Mammary epithelial cell (primary cell): ENCODE results near the gene BBC3.

Source experiments
- EZH2 ChIP-seq: IDR thresholded peaks from 2 replicates; pipeline ENCODE4 v1.6.1; 2012; ENCODE audit warnings: low read length, inconsistent platforms, borderline replicate concordance
- TF ChIP-seq, protein P1 (sequence below), 2 donors: IDR thresholded peaks in 1 of 2; conservative IDR thresholded peaks in 1 of 2; 2 replicates each; pipeline ENCODE4 v1.5.1; 2011 to 2012; ENCODE audit warnings: inconsistent platforms in 2 of 2, low read length in 2 of 2, mild to moderate bottlenecking in 2 of 2, control low read depth in 1 of 2, low read depth in 1 of 2; ENCODE audit not compliant: insufficient read depth in 1 of 2; ENCODE audit errors: extremely low read depth in 1 of 2

DNA sequence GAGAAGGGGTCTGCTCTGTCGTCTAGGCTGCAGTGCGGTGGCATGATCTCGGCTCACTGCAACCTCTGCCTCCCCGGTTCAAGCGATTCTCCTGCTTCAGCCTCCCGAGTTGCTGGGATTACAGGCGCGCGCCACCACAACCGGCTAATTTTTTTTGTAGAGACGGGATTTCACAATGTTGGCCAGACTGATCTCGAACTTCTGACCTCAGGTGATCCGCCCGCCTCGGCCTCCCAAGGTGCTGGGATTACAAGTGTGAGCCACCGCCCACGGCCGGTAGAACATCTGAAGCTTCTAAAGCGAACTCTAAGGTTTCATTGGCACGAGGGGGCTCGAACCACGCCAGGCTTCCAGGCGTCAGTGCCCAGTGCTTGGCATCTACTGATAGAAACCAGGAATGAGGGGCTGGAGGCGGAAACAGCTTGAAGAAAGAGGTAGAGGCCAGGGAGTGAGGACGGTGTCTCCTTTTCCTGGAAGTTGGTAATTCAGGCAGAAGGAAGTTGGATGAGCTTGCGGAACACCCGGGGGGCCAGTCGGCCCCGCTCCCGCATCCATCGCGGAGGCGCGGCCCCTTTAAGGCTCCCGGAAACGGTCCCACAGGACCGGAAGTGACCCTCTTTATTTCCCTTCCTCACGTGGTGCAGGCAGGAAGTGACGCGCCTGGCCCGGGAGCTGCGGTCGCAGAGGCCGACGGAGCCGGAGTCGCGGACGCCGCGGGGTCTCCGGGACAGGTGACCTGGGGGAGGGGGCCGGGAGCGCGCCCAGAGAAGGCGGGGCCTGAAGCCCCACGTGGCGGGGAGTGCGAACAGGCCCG lies 25.1 kb upstream of the BBC3 start, which contains the start of gene CCDC9:
- TF ChIP-seq, protein P1, sequence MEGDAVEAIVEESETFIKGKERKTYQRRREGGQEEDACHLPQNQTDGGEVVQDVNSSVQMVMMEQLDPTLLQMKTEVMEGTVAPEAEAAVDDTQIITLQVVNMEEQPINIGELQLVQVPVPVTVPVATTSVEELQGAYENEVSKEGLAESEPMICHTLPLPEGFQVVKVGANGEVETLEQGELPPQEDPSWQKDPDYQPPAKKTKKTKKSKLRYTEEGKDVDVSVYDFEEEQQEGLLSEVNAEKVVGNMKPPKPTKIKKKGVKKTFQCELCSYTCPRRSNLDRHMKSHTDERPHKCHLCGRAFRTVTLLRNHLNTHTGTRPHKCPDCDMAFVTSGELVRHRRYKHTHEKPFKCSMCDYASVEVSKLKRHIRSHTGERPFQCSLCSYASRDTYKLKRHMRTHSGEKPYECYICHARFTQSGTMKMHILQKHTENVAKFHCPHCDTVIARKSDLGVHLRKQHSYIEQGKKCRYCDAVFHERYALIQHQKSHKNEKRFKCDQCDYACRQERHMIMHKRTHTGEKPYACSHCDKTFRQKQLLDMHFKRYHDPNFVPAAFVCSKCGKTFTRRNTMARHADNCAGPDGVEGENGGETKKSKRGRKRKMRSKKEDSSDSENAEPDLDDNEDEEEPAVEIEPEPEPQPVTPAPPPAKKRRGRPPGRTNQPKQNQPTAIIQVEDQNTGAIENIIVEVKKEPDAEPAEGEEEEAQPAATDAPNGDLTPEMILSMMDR (conservative IDR thresholded peaks at IDR 0.05 in 1 of 2, IDR thresholded peaks at IDR 0.05 in 1 of 2; ENCODE audit: extremely low read depth in 1 of 2, insufficient read depth in 1 of 2, low read depth in 1 of 2, low read length in 2 of 2): no peak
- TF ChIP-seq EZH2: no peak
